H9 (cell line): ENCODE data around the gene FYN. TPM values are rescaled to one million over a fixed set of nuclear protein-coding genes. Genes with fewer than 3 reads are reported as not detected.

Experiments
- DNase-seq: peaks from one replicate; pipeline ENCODE4 v3.0.0-alpha.2; 2017
- H2AFZ ChIP-seq: one replicate; pipeline ENCODE4 v1.6.1; 2013; ENCODE audit warnings: mild to moderate bottlenecking, low read length, control low read depth, moderate library complexity
- H2AK5ac ChIP-seq: 2 replicates; pipeline ENCODE4 v1.6.1; 2013; ENCODE audit warnings: low read length, control low read depth, mixed read lengths; ENCODE audit not compliant: insufficient read length
- H2BK120ac ChIP-seq: one replicate; pipeline ENCODE4 v1.6.1; 2013; ENCODE audit warnings: low read depth, mild to moderate bottlenecking, low read length, control low read depth, inconsistent platforms; ENCODE audit not compliant: poor library complexity, severe bottlenecking
- H2BK12ac ChIP-seq: 2 replicates; pipeline ENCODE4 v1.6.1; 2013; ENCODE audit warnings: low read length, control low read depth, mixed read lengths, low read depth; ENCODE audit not compliant: insufficient read length
- H2BK15ac ChIP-seq: 2 replicates; pipeline ENCODE4 v1.6.1; 2013; ENCODE audit warnings: low read depth, low read length, control low read depth
- H2BK20ac ChIP-seq: one replicate; pipeline ENCODE4 v1.6.1; 2013; ENCODE audit warnings: low read depth, mild to moderate bottlenecking, low read length, control low read depth, inconsistent platforms; ENCODE audit not compliant: poor library complexity, severe bottlenecking
- H2BK5ac ChIP-seq: 2 replicates; pipeline ENCODE4 v1.6.1; 2013; ENCODE audit warnings: low read length, control low read depth, mixed read lengths; ENCODE audit not compliant: insufficient read length
- H3K14ac ChIP-seq: 2 replicates; pipeline ENCODE4 v1.6.1; 2013; ENCODE audit warnings: low read length, control low read depth; ENCODE audit not compliant: insufficient read depth
- H3K18ac ChIP-seq: 2 replicates; pipeline ENCODE4 v1.6.1; 2013; ENCODE audit warnings: low read depth, mild to moderate bottlenecking, mixed read lengths, low read length, control low read depth; ENCODE audit not compliant: insufficient read length
- H3K23ac ChIP-seq: 2 replicates; pipeline ENCODE4 v1.6.1; 2013; ENCODE audit warnings: low read length, control low read depth, mixed read lengths, low read depth; ENCODE audit not compliant: insufficient read length
- H3K23me2 ChIP-seq: 2 replicates; pipeline ENCODE4 v1.6.1; 2013; ENCODE audit warnings: low read depth, mild to moderate bottlenecking, mixed read lengths, low read length, control low read depth; ENCODE audit not compliant: insufficient read length, poor library complexity, severe bottlenecking
- H3K27ac ChIP-seq: 2 replicates; pipeline ENCODE4 v1.5.1; 2013; ENCODE audit warnings: low read length, control low read depth, mixed read lengths, low read depth; ENCODE audit not compliant: insufficient read length
- H3K27me3 ChIP-seq: 2 replicates; pipeline ENCODE4 v1.6.1; 2013; ENCODE audit warnings: low read length, control low read depth, inconsistent platforms; ENCODE audit not compliant: insufficient read depth
- H3K4ac ChIP-seq: 2 replicates; pipeline ENCODE4 v1.6.1; 2013; ENCODE audit warnings: low read depth, mild to moderate bottlenecking, control low read depth, inconsistent platforms, low read length, moderate library complexity
- H3K4me1 ChIP-seq: 2 replicates; pipeline ENCODE4 v1.6.1; 2013; ENCODE audit warnings: low read length, control low read depth, inconsistent platforms; ENCODE audit not compliant: insufficient read depth
- H3K4me2 ChIP-seq: 2 replicates; pipeline ENCODE4 v1.6.1; 2013; ENCODE audit warnings: low read length, control low read depth, mixed read lengths; ENCODE audit not compliant: insufficient read length, insufficient read depth
- H3K56ac ChIP-seq: 2 replicates; pipeline ENCODE4 v1.6.1; 2013; ENCODE audit warnings: low read depth, mild to moderate bottlenecking, mixed read lengths, low read length, control low read depth; ENCODE audit not compliant: insufficient read length
- H3K79me1 ChIP-seq: 2 replicates; pipeline ENCODE4 v1.6.1; 2013; ENCODE audit warnings: low read depth, mild to moderate bottlenecking, moderate library complexity, low read length, control low read depth, inconsistent platforms; ENCODE audit not compliant: insufficient read depth, poor library complexity, severe bottlenecking
- H3K79me2 ChIP-seq: 2 replicates; pipeline ENCODE4 v1.6.1; 2013; ENCODE audit warnings: low read length, control low read depth, inconsistent platforms; ENCODE audit not compliant: insufficient read depth
- H3K9ac ChIP-seq: 2 replicates; pipeline ENCODE4 v1.6.1; 2013; ENCODE audit warnings: low read length, control low read depth, mixed read lengths; ENCODE audit not compliant: insufficient read length; ENCODE audit errors: extremely low read depth
- H3K9me3 ChIP-seq: one replicate; pipeline ENCODE4 v1.6.1; 2013; ENCODE audit warnings: low read depth, low read length, inconsistent platforms; ENCODE audit not compliant: control insufficient read depth
- H3T11ph ChIP-seq: one replicate; pipeline ENCODE4 v1.6.1; 2013; ENCODE audit warnings: mild to moderate bottlenecking, low read length, control low read depth, inconsistent platforms
- H4K20me1 ChIP-seq: one replicate; pipeline ENCODE4 v1.6.1; 2013; ENCODE audit not compliant: control insufficient read depth, insufficient read length, insufficient read depth
- H4K5ac ChIP-seq: 2 replicates; pipeline ENCODE4 v1.6.1; 2013; ENCODE audit warnings: low read depth, mild to moderate bottlenecking, mixed read lengths, low read length, control low read depth; ENCODE audit not compliant: insufficient read length
- H4K8ac ChIP-seq: replicated peaks from 2 replicates; pipeline ENCODE4 v1.6.1; 2013; ENCODE audit warnings: low read length, control low read depth, mixed read lengths, low read depth; ENCODE audit not compliant: insufficient read length
- H4K91ac ChIP-seq: 2 replicates; pipeline ENCODE4 v1.6.1; 2013; ENCODE audit warnings: low read depth, mild to moderate bottlenecking, moderate library complexity, mixed read lengths, low read length, control low read depth; ENCODE audit not compliant: insufficient read length
- H3K27ac Mint-ChIP-seq, 3 experiments: 2 replicates in 2 of 3; 3 replicates in 1 of 3; pipeline ENCODE4 v1.8.0; 2020 to 2021; ENCODE audit warnings: mixed read lengths in 3 of 3, mild to moderate bottlenecking in 1 of 3, moderate library complexity in 1 of 3
- H3K27me3 Mint-ChIP-seq: 2 replicates; pipeline ENCODE4 v1.8.0; 2021; ENCODE audit warnings: low read depth, mild to moderate bottlenecking, moderate library complexity, mixed read lengths
- H3K36me3 Mint-ChIP-seq, 3 experiments: 2 replicates in 2 of 3; 3 replicates in 1 of 3; pipeline ENCODE4 v1.8.0; 2020 to 2021; ENCODE audit warnings: low read depth in 3 of 3, mixed read lengths in 3 of 3; ENCODE audit not compliant: insufficient read depth in 1 of 3
- H3K4me1 Mint-ChIP-seq, 2 experiments: 2 replicates each; pipeline ENCODE4 v1.8.0; 2020; ENCODE audit warnings: mixed read lengths in 2 of 2
- H3K4me3 Mint-ChIP-seq, 2 experiments: 2 replicates in 1 of 2; 3 replicates in 1 of 2; pipeline ENCODE4 v1.8.0; 2020 to 2021; ENCODE audit warnings: mild to moderate bottlenecking in 2 of 2, mixed read lengths in 2 of 2, moderate library complexity in 1 of 2
- H3K9me3 Mint-ChIP-seq, 2 experiments: 2 replicates in 1 of 2; 3 replicates in 1 of 2; pipeline ENCODE4 v1.8.0; 2020; ENCODE audit warnings: mild to moderate bottlenecking in 2 of 2, mixed read lengths in 2 of 2, moderate library complexity in 1 of 2
- WGBS: extraction: QIAGEN DNeasy Blood & Tissue Kit; methylation state at CpG from one replicate; pipeline ENCODE4 v1.1.7; 2013; ENCODE audit warnings: missing lambda C conversion rate, low lambda C conversion rate, mixed read lengths; ENCODE audit not compliant: insufficient read length; ENCODE audit errors: extremely low coverage; 5-methylcytosine and 5-hydroxymethylcytosine counted together
- total RNA-seq: library from RNA; stranded (reverse); gene quantifications from 2 replicates; pipeline ENCODE4 v1.2.1, GENCODE V29; 2021
- TF ChIP-seq, protein P1 (sequence below): fragments of 200-600 bp; sonication (generic); conservative IDR thresholded peaks from 3 replicates; pipeline ENCODE4 v1.8.0; 2021; ENCODE audit warnings: antibody characterized with exemption, mild to moderate bottlenecking

FYN gene
- total RNA-seq, 1 experiment from 2014 or later = 64.8 TPM

DNA sequence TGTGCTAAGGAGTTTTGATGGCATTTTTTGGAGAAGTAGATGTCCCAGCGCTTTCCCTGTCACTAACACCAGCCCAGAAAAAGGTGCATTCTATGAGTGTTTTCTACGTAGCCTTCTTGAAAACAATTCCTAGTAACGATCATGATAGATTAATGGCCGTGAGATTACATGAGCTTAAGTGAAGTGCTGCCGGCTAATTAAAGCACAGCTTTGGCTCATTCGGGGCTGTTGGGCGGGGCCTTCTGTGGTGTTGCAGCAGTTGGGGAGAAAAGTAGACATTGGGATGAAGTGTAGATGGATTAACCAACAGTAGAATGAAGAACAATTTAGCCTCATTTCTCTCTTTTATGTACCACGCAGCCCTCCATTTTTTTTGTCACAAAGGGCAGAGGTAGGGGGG is 246.8 kb downstream of the FYN start:
- no peak overlapping the region for H2BK15ac ChIP-seq
- no peak overlapping the region for H2BK20ac ChIP-seq
- H3K9ac ChIP-seq = no peak overlapping the region
- no peak overlapping the region for H2BK120ac ChIP-seq
- Mint-ChIP-seq H3K27me3 (peaks cover 8% of the 10 kb centered on the region), H3K4me3 (no peak overlapping the region), H3K27ac (no peak overlapping the region), H3K9me3 (no peaks in the 10 kb centered on the region), H3K4me1 (peaks cover 16 to 29% of the 10 kb centered on the region in 2 experiments), H3K36me3 (no peaks in the 10 kb centered on the region)
- no peaks in the 10 kb centered on the region for H4K20me1 ChIP-seq
- H3K4me1 ChIP-seq = 0 out of 2 replicates have a peak, but pooled peaks cover 3% of the 10 kb centered on the region
- no peak overlapping the region for H2AFZ ChIP-seq
- H3K9me3 ChIP-seq = no peaks in the 10 kb centered on the region
- no peak overlapping the region for H2BK12ac ChIP-seq
- WGBS = no CpG with 5 or more reads among the region's 8 CpGs
- no peak overlapping the region for H3K4me2 ChIP-seq
- DNase-seq = no peak
- H3K79me2 ChIP-seq = no peaks in the 10 kb centered on the region
- TF ChIP-seq, protein P1, sequence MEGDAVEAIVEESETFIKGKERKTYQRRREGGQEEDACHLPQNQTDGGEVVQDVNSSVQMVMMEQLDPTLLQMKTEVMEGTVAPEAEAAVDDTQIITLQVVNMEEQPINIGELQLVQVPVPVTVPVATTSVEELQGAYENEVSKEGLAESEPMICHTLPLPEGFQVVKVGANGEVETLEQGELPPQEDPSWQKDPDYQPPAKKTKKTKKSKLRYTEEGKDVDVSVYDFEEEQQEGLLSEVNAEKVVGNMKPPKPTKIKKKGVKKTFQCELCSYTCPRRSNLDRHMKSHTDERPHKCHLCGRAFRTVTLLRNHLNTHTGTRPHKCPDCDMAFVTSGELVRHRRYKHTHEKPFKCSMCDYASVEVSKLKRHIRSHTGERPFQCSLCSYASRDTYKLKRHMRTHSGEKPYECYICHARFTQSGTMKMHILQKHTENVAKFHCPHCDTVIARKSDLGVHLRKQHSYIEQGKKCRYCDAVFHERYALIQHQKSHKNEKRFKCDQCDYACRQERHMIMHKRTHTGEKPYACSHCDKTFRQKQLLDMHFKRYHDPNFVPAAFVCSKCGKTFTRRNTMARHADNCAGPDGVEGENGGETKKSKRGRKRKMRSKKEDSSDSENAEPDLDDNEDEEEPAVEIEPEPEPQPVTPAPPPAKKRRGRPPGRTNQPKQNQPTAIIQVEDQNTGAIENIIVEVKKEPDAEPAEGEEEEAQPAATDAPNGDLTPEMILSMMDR = no peak
- H3K23ac ChIP-seq = no peak overlapping the region
- H3K4ac ChIP-seq = no peak overlapping the region
- no peaks in the 10 kb centered on the region for H3K23me2 ChIP-seq
- H3K27ac ChIP-seq = no peak overlapping the region
- no peak overlapping the region for H3K56ac ChIP-seq
- H2AK5ac ChIP-seq = no peak overlapping the region
- H3K79me1 ChIP-seq = no peaks in the 10 kb centered on the region
- H3T11ph ChIP-seq = no peak overlapping the region
- no peak overlapping the region for H4K8ac ChIP-seq
- H4K91ac ChIP-seq = no peak overlapping the region
- H2BK5ac ChIP-seq = no peak overlapping the region
- no peak overlapping the region for H3K18ac ChIP-seq
- no peak overlapping the region for H3K14ac ChIP-seq
- no peak overlapping the region for H4K5ac ChIP-seq
- no peaks in the 10 kb centered on the region for H3K27me3 ChIP-seq
